ENCODE results near the gene FAM170B. TPM values are rescaled to one million over a fixed set of nuclear protein-coding genes. Genes with fewer than 3 reads are reported as not detected.

FAM170B gene
- total and polyA plus RNA-seq, 2 donors (not counting 3 experiments of a cell fraction or from before 2014, with no cell fraction given), result not detected

GRCh38 chr10:49109669-49110340 lies 24.0 kb downstream of the FAM170B start:
- H3K9ac ChIP-seq (replicated peaks; ENCODE audit: extremely low read depth, insufficient read depth, low read length), result no peak overlapping the region
- dilution Hi-C loops (cut with MboI; ENCODE audit: extremely low pct_ligation_motif_present, low sequenced_read_pairs), result no loop called here
- intact Hi-C loops (cut with micrococcal nuclease), result no loop called here
- H3K9me1 ChIP-seq (replicated peaks; ENCODE audit: control insufficient read depth, extremely low read depth, insufficient read depth, low read length), result no peaks in the 10 kb centered on the region
- H3K4me2 ChIP-seq (ENCODE audit: insufficient read depth, low read length), result no peak overlapping the region
- no peaks in the 10 kb centered on the region for H3K79me2 ChIP-seq (ENCODE audit: control insufficient read depth, insufficient read depth, low read length)
- no peaks in the 10 kb centered on the region for H3K4me1 ChIP-seq (ENCODE audit: control insufficient read depth, extremely low read depth, insufficient read depth, low read length)
- H3K27me3 ChIP-seq (ENCODE audit: control insufficient read depth in 2 of 2, insufficient read depth in 2 of 2, low read length in 2 of 2), result peaks cover 7 to 14% of the 10 kb centered on the region in 2 experiments
- CTCF ChIA-PET, result no interaction called here
- no peaks in the 10 kb centered on the region for H3K9me3 ChIP-seq (replicated peaks; ENCODE audit: control insufficient read depth, insufficient read depth, low read length)
- TF ChIP-seq EZH2 (IDR thresholded peaks at IDR 0.05; ENCODE audit: borderline replicate concordance, low read depth, low read length, severe bottlenecking), result no peak
- no peak for TF ChIP-seq MYC (IDR thresholded peaks at IDR 0.05; ENCODE audit: low read depth, low read length)
- TF ChIP-seq, protein P1, sequence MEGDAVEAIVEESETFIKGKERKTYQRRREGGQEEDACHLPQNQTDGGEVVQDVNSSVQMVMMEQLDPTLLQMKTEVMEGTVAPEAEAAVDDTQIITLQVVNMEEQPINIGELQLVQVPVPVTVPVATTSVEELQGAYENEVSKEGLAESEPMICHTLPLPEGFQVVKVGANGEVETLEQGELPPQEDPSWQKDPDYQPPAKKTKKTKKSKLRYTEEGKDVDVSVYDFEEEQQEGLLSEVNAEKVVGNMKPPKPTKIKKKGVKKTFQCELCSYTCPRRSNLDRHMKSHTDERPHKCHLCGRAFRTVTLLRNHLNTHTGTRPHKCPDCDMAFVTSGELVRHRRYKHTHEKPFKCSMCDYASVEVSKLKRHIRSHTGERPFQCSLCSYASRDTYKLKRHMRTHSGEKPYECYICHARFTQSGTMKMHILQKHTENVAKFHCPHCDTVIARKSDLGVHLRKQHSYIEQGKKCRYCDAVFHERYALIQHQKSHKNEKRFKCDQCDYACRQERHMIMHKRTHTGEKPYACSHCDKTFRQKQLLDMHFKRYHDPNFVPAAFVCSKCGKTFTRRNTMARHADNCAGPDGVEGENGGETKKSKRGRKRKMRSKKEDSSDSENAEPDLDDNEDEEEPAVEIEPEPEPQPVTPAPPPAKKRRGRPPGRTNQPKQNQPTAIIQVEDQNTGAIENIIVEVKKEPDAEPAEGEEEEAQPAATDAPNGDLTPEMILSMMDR (IDR thresholded peaks at IDR 0.05; ENCODE audit: extremely low read depth in 1 of 2, insufficient read depth in 1 of 2, low read depth in 1 of 2, low read length in 2 of 2), result no peak
- TF ChIP-seq JUN (IDR thresholded peaks at IDR 0.05; ENCODE audit: borderline replicate concordance, insufficient read depth, insufficient read length, low read depth), result no peak
- TF ChIP-seq POLR2AphosphoS5 (IDR thresholded peaks at IDR 0.05; ENCODE audit: insufficient read depth, low read depth, low read length), result no peak
- TF ChIP-seq FOS (IDR thresholded peaks at IDR 0.05; ENCODE audit: borderline replicate concordance, insufficient read depth, low read length), result no peak
- no peak for TF ChIP-seq GATA2 (IDR thresholded peaks at IDR 0.05; ENCODE audit: insufficient read depth, insufficient read length, low read depth, low read length)
- TF ChIP-seq POLR2A (IDR thresholded peaks at IDR 0.05; ENCODE audit: low read depth, low read length), result no peak
- TF ChIP-seq, protein P2, sequence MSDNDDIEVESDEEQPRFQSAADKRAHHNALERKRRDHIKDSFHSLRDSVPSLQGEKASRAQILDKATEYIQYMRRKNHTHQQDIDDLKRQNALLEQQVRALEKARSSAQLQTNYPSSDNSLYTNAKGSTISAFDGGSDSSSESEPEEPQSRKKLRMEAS (IDR thresholded peaks at IDR 0.05; ENCODE audit: insufficient read depth, insufficient read length), result no peak
- POLR2A ChIA-PET, result no interaction called here
- no peak overlapping the region for H3K27ac ChIP-seq (ENCODE audit: insufficient read depth, low read depth, low read length)
- BruUV-seq (replicated peaks), result no TSS peak
- FAIRE-seq (no peak), DNase-seq (ENCODE audit: low read depth, low spot score) (no peak)
- no peak overlapping the region for H2AFZ ChIP-seq (ENCODE audit: low read depth, low read length)
- H4K20me1 ChIP-seq (replicated peaks; ENCODE audit: control insufficient read depth, extremely low read depth, insufficient read depth, low read length), result no peaks in the 10 kb centered on the region
- H3K4me3 ChIP-seq (replicated peaks in 1 of 3; ENCODE audit: insufficient read depth in 1 of 3, low read depth in 1 of 3, low read length in 3 of 3), result no peak overlapping the region
- no peaks in the 10 kb centered on the region for H3K36me3 ChIP-seq (ENCODE audit: control insufficient read depth in 2 of 2, extremely low read depth in 1 of 2, insufficient read depth in 2 of 2, low read length in 2 of 2)

Data from endothelial cell of umbilical vein (primary cell).